Measurements from ENCODE around the gene SPECC1L.

DNA sequence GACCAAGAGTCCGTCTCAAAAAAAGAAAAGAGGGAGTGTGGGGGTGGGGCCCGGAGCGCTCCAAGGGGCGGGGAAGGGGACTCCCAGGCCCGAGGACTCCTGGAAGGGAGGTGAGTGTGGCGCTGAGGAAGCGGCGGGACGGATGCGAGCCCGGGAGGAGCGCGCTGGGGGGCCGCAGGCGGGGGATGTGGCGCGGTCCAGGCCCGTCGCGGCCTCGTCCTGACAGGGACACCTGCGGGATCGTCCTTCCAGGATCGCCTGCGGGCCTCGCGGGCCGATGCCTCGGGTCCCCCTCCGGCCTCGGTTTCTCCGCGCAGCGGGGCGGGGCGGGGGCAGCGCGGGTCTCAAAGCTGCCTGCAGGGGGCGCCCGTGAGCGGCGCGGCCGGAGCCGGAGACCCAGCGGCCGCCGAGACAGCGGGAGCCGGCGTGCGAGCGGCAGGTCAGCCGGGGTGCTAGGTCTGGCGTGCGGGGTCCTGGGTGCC is 152.9 kb downstream of the SPECC1L start:
- no peak for TF ChIP-seq TAF1 (IDR thresholded peaks at IDR 0.05; ENCODE audit: borderline replicate concordance, insufficient read depth, low read length)
- TF ChIP-seq POLR2AphosphoS5 (IDR thresholded peaks at IDR 0.05; ENCODE audit: low read depth, low read length), result no peak
- TF ChIP-seq, protein P1, sequence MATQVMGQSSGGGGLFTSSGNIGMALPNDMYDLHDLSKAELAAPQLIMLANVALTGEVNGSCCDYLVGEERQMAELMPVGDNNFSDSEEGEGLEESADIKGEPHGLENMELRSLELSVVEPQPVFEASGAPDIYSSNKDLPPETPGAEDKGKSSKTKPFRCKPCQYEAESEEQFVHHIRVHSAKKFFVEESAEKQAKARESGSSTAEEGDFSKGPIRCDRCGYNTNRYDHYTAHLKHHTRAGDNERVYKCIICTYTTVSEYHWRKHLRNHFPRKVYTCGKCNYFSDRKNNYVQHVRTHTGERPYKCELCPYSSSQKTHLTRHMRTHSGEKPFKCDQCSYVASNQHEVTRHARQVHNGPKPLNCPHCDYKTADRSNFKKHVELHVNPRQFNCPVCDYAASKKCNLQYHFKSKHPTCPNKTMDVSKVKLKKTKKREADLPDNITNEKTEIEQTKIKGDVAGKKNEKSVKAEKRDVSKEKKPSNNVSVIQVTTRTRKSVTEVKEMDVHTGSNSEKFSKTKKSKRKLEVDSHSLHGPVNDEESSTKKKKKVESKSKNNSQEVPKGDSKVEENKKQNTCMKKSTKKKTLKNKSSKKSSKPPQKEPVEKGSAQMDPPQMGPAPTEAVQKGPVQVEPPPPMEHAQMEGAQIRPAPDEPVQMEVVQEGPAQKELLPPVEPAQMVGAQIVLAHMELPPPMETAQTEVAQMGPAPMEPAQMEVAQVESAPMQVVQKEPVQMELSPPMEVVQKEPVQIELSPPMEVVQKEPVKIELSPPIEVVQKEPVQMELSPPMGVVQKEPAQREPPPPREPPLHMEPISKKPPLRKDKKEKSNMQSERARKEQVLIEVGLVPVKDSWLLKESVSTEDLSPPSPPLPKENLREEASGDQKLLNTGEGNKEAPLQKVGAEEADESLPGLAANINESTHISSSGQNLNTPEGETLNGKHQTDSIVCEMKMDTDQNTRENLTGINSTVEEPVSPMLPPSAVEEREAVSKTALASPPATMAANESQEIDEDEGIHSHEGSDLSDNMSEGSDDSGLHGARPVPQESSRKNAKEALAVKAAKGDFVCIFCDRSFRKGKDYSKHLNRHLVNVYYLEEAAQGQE (IDR thresholded peaks at IDR 0.05; ENCODE audit: insufficient read depth in 1 of 2, low read depth in 2 of 2, low read length in 2 of 2), result no peak
- no peak for TF ChIP-seq SIN3A (IDR thresholded peaks at IDR 0.05; ENCODE audit: borderline replicate concordance, insufficient read depth, low read length)
- TF ChIP-seq FOXP2 (optimal IDR thresholded peaks at IDR 0.05; ENCODE audit: borderline replicate concordance, extremely low read depth, extremely low read length, insufficient read depth), result peak; percentile 13
